C4-2B (cell line): ENCODE measurements around the gene TLR1.

ENCODE experiments used
- ZFX ChIP-seq: fragments of 450-650 bp; IDR thresholded peaks from 2 replicates; pipeline ENCODE4 v1.6.1; 2017
- TF ChIP-seq, protein P1 (sequence below): fragments of 450-650 bp; conservative IDR thresholded peaks from 2 replicates; pipeline ENCODE4 v1.5.1; 2017; ENCODE audit warnings: mild to moderate bottlenecking

DNA sequence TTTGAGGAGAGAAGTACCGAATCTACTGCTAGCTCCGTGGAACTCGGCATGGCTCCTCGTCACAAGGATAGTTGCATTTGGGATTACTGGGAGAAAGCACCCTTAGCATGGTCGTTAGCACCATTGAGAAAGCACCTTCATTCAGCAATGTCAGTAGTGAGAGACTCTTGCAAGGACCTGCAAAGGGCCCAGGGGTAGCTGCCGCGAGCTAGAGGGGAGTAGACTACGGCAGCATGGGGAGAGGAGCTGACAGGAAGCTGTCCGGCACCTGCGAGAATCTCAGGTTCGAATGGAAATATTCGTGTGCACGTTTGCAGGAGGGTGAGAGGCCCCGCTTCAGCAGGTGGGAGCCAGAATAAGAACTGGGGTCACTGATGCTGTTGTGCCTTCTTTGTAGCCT, 42.0 kb downstream of the TLR1 start:
- TF ChIP-seq, protein P1, sequence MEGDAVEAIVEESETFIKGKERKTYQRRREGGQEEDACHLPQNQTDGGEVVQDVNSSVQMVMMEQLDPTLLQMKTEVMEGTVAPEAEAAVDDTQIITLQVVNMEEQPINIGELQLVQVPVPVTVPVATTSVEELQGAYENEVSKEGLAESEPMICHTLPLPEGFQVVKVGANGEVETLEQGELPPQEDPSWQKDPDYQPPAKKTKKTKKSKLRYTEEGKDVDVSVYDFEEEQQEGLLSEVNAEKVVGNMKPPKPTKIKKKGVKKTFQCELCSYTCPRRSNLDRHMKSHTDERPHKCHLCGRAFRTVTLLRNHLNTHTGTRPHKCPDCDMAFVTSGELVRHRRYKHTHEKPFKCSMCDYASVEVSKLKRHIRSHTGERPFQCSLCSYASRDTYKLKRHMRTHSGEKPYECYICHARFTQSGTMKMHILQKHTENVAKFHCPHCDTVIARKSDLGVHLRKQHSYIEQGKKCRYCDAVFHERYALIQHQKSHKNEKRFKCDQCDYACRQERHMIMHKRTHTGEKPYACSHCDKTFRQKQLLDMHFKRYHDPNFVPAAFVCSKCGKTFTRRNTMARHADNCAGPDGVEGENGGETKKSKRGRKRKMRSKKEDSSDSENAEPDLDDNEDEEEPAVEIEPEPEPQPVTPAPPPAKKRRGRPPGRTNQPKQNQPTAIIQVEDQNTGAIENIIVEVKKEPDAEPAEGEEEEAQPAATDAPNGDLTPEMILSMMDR, result no peak
- TF ChIP-seq ZFX, result no peak
